NB4 (cell line): ENCODE data around the gene SEPTIN5.

Experiments
- CTCF ChIP-seq: IDR thresholded peaks from one replicate; pipeline ENCODE4 v1.5.1; 2012; ENCODE audit warnings: low read depth, low read length
- MAX ChIP-seq: IDR thresholded peaks from 2 replicates; pipeline ENCODE4 v1.6.1; 2011; ENCODE audit warnings: low read depth, low read length
- POLR2A ChIP-seq: IDR thresholded peaks from 2 replicates; pipeline ENCODE4 v1.6.1; 2011; ENCODE audit warnings: mild to moderate bottlenecking; ENCODE audit not compliant: insufficient read length; ENCODE audit errors: extremely low read depth

DNA sequence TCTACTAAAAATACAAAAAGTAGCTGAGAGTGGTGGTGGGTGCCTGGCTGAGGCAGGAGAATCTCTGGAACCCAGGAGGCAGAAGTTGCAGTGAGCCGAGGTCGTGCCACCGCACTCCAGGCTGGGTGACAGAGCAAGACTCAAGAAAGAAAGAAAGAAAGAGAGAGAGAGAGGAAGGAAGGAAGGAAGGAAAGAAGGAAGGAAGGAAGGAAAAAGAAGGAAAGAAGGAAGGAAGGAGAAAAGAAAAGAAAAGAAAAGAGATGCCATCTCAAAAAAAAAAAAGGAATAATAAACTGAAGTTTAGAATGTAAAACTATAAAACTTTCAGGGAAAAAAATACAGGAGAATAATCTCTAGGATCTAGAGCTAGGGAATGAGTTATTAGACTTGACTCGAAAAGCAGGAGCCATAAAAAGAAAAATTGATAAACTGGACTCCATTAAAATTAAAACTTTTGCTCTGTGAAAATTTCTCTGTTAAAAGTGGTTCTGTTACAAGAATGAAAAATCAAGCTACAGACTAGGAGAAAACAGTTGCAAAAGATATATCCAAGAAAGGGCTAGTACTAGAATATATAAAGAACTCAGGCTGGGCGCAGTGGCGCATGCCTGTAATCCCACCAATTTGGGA is 13.4 kb upstream of the SEPTIN5 start:
- TF ChIP-seq MAX (no peak), CTCF (no peak), POLR2A (no peak)
